HCT116 (cell line): ENCODE results near the gene POLK. TPM values are rescaled to one million over a fixed set of nuclear protein-coding genes. Genes with fewer than 3 reads are reported as not detected.

ENCODE experiments used
- ATAC-seq: fragments of 200-7000 bp; cut with Tn5 transposase; 2 replicates; pipeline ENCODE4 v1.9.1; 2020; ENCODE audit warnings: mild to moderate bottlenecking, moderate library complexity
- BruUV-seq: library from RNA; stranded (reverse); fragments of 400-500 nt; replicated peaks from 2 replicates; lab custom pipeline; 2021; lab: Mats Ljungman, UMichigan
- CTCF ChIA-PET: fragments of 300-600 bp; sonication (Branson Sonifier 250); formaldehyde crosslinking; loops from one replicate; lab custom pipeline; 2021; ENCODE audit warnings: antibody characterized with exemption; lab: Charles Lee
- POLR2A ChIA-PET: fragments of 300-600, 350-600 bp; sonication (Branson Sonifier 250); formaldehyde crosslinking; loops from one replicate; lab custom pipeline; 2021; ENCODE audit warnings: antibody characterized with exemption; lab: Charles Lee
- RAD21 ChIA-PET, 2 experiments: fragments of 300-600 bp; sonication (Branson Sonifier 250); formaldehyde crosslinking; loops; one replicate each; lab custom pipeline; 2023; ENCODE audit warnings: low total read pairs in 2 of 2; ENCODE audit not compliant: uncharacterized antibody in 2 of 2, unreplicated experiment in 2 of 2, low non-redundant PET in 1 of 2; lab: Charles Lee
- DNase-seq: peaks from one replicate; pipeline ENCODE4 v3.0.0-alpha.2; 2010; ENCODE audit warnings: low read depth, low spot score
- H2AFZ ChIP-seq: fragments of 200-600 bp; shearing (Covaris generic), sonication (generic); 2 replicates; pipeline ENCODE4 v1.6.1; 2017; ENCODE audit warnings: low read depth, mixed run types, mixed read lengths, antibody characterized with exemption, low read length; ENCODE audit not compliant: poor library complexity, severe bottlenecking
- H3K27ac ChIP-seq: 2 replicates; pipeline ENCODE4 v1.5.1; 2012; ENCODE audit warnings: low read depth, low read length
- H3K27me3 ChIP-seq: fragments of 200-600 bp; sonication (generic); 2 replicates; pipeline ENCODE4 v1.6.1; 2016; ENCODE audit warnings: mixed run types, low read length, mixed read lengths; ENCODE audit not compliant: insufficient read depth
- H3K36me3 ChIP-seq, 2 experiments: fragments of 200-500 bp in 1 of 2; fragments of 200-600 bp in 1 of 2; sonication (Bioruptor generic) in 1 of 2; sonication (generic) in 1 of 2; 2 replicates each; pipeline versions ENCODE4 v1.5.1 to v1.6.1; 2014 to 2016; ENCODE audit warnings: low read length in 2 of 2, inconsistent platforms in 1 of 2, mixed read lengths in 1 of 2, mixed run types in 1 of 2; ENCODE audit not compliant: insufficient read depth in 2 of 2, control insufficient read depth in 1 of 2
- H3K4me1 ChIP-seq, 2 experiments: fragments of 200-600 bp in 1 of 2; sonication (generic) in 1 of 2; 2 replicates each; pipeline versions ENCODE4 v1.5.1 to v1.6.1; 2012 to 2017; ENCODE audit warnings: low read length in 2 of 2, inconsistent platforms in 1 of 2, mild to moderate bottlenecking in 1 of 2, mixed read lengths in 1 of 2, mixed run types in 1 of 2, moderate library complexity in 1 of 2; ENCODE audit not compliant: insufficient read depth in 2 of 2, control insufficient read depth in 1 of 2
- H3K4me2 ChIP-seq: fragments of 200-600 bp; sonication (generic); 2 replicates; pipeline ENCODE4 v1.6.1; 2017; ENCODE audit warnings: mixed run types, low read length, mixed read lengths
- H3K4me3 ChIP-seq, 2 experiments: fragments of 200-600 bp in 1 of 2; sonication (generic) in 1 of 2; replicated peaks in 1 of 2; 2 replicates each; pipeline ENCODE4 v1.5.1; 2011 to 2016; ENCODE audit warnings: low read length in 2 of 2, control low read depth in 1 of 2, low read depth in 1 of 2, mild to moderate bottlenecking in 1 of 2, mixed read lengths in 1 of 2, mixed run types in 1 of 2
- H3K79me2 ChIP-seq: fragments of 200-600 bp; sonication (generic); 2 replicates; pipeline ENCODE4 v1.6.1; 2017; ENCODE audit warnings: mild to moderate bottlenecking, mixed run types, low read length, moderate library complexity, mixed read lengths; ENCODE audit not compliant: insufficient read depth
- H3K9ac ChIP-seq: fragments of 200-600 bp; sonication (generic); 2 replicates; pipeline ENCODE4 v1.6.1; 2016; ENCODE audit warnings: low read length, mixed read lengths
- H3K9me2 ChIP-seq: fragments of 200-600 bp; sonication (generic), shearing (Covaris generic); 2 replicates; pipeline ENCODE4 v1.6.1; 2017; ENCODE audit warnings: mixed run types, mild to moderate bottlenecking, moderate library complexity; ENCODE audit not compliant: insufficient read depth
- H3K9me3 ChIP-seq, 2 experiments: fragments of 200-500 bp in 1 of 2; fragments of 200-600 bp in 1 of 2; sonication (Bioruptor generic) in 1 of 2; sonication (generic) in 1 of 2; 2 replicates each; pipeline ENCODE4 v1.6.1; 2014 to 2017; ENCODE audit warnings: low read length in 2 of 2, mixed read lengths in 2 of 2, inconsistent platforms in 1 of 2, low read depth in 1 of 2, mild to moderate bottlenecking in 1 of 2, mixed run types in 1 of 2, moderate library complexity in 1 of 2; ENCODE audit not compliant: control insufficient read depth in 1 of 2, insufficient read depth in 1 of 2
- H4K20me1 ChIP-seq: fragments of 200-600 bp; sonication (generic), shearing (Covaris generic); 2 replicates; pipeline ENCODE4 v1.6.1; 2017; ENCODE audit warnings: mixed run types, mild to moderate bottlenecking, moderate library complexity; ENCODE audit not compliant: insufficient read depth
- CBX3 ChIP-seq: IDR thresholded peaks from 2 replicates; pipeline ENCODE4 v1.6.1; 2012; ENCODE audit warnings: low read depth
- CEBPB ChIP-seq: IDR thresholded peaks from 2 replicates; pipeline ENCODE4 v1.6.1; 2012; ENCODE audit warnings: low read depth
- EGR1 ChIP-seq: IDR thresholded peaks from 2 replicates; pipeline ENCODE4 v1.6.1; 2012; ENCODE audit warnings: low read depth
- ELF1 ChIP-seq: IDR thresholded peaks from 2 replicates; pipeline ENCODE4 v1.6.1; 2012; ENCODE audit warnings: low read depth, borderline replicate concordance
- EZH2 ChIP-seq: fragments of 200-600 bp; sonication (generic); IDR thresholded peaks from 2 replicates; pipeline ENCODE4 v1.6.1; 2017; ENCODE audit warnings: antibody characterized with exemption, mixed run types
- EZH2phosphoT487 ChIP-seq: fragments of 200-600 bp; IDR thresholded peaks from 2 replicates; pipeline ENCODE4 v1.6.1; 2018; ENCODE audit warnings: antibody characterized with exemption, borderline replicate concordance
- JUND ChIP-seq: IDR thresholded peaks from 2 replicates; pipeline ENCODE4 v1.6.1; 2012
- POLR2A ChIP-seq: IDR thresholded peaks from 2 replicates; pipeline ENCODE4 v1.7.0; 2011; ENCODE audit warnings: borderline replicate concordance; ENCODE audit not compliant: insufficient read depth, insufficient read length; ENCODE audit errors: extremely low read depth
- POLR2AphosphoS5 ChIP-seq: IDR thresholded peaks from 2 replicates; pipeline ENCODE4 v1.6.1; 2011; ENCODE audit warnings: mild to moderate bottlenecking, low read depth, low read length, moderate library complexity
- RAD21 ChIP-seq: IDR thresholded peaks from 2 replicates; pipeline ENCODE4 v1.6.1; 2012; ENCODE audit warnings: low read depth, mild to moderate bottlenecking
- SIN3A ChIP-seq: IDR thresholded peaks from 2 replicates; pipeline ENCODE4 v1.6.1; 2012; ENCODE audit warnings: low read depth
- YY1 ChIP-seq: IDR thresholded peaks from 2 replicates; pipeline ENCODE4 v1.6.1; 2011; ENCODE audit warnings: low read length, low read depth, moderate library complexity, mild to moderate bottlenecking; ENCODE audit not compliant: insufficient replicate concordance; ENCODE audit errors: extremely low read depth
- ZFX ChIP-seq: fragments of 450-650 bp; IDR thresholded peaks from 2 replicates; pipeline ENCODE4 v1.6.1; 2017
- ZNF274 ChIP-seq: fragments of 200-500 bp; sonication (Bioruptor generic); IDR thresholded peaks from 2 replicates; pipeline ENCODE4 v1.6.1; 2014; ENCODE audit warnings: mild to moderate bottlenecking, low read depth, low read length, inconsistent platforms
- intact Hi-C: fragments of 100-400 bp; cut with micrococcal nuclease; formaldehyde crosslinking; loops from 2 replicates; pipeline ENCODE4 v1.10.0; 2022
- total RNA-seq: library from RNA; stranded (reverse); gene quantifications from one replicate; pipeline ENCODE4 v1.2.1, GENCODE V29; 2021; ENCODE audit not compliant: unreplicated experiment
- TF ChIP-seq, protein P1 (sequence below): IDR thresholded peaks from 2 replicates; pipeline ENCODE4 v1.6.1; 2012
- TF ChIP-seq, protein P2 (sequence below), 3 experiments: fragments of 200-600 bp in 1 of 3; sonication (generic) in 1 of 3; IDR thresholded peaks in 2 of 3; conservative IDR thresholded peaks in 1 of 3; 2 replicates each; pipeline ENCODE4 v1.5.1; 2012 to 2017; ENCODE audit warnings: low read depth in 2 of 3, low read length in 2 of 3, antibody characterized with exemption in 1 of 3, borderline replicate concordance in 1 of 3, control low read depth in 1 of 3, mild to moderate bottlenecking in 1 of 3, mixed read lengths in 1 of 3, mixed run types in 1 of 3, moderate library complexity in 1 of 3; ENCODE audit not compliant: insufficient read depth in 1 of 3
- TF ChIP-seq, protein P3 (sequence below): IDR thresholded peaks from 2 replicates; pipeline ENCODE4 v1.6.1; 2011; ENCODE audit warnings: mild to moderate bottlenecking, low read length, moderate library complexity; ENCODE audit not compliant: insufficient replicate concordance; ENCODE audit errors: extremely low read depth

POLK gene
- total RNA-seq, 1 experiment from 2014 or later: 17.3 TPM

GRCh38 chr5:75608870-75609269, 97.2 kb downstream of the POLK start:
- intact Hi-C loops: no loop called here
- Histone ChIP-seq H3K9ac (no peak overlapping the region), H3K4me1 (no peaks in the 10 kb centered on the region), H3K27me3 (no peaks in the 10 kb centered on the region), H3K36me3 (no peaks in the 10 kb centered on the region), H3K4me3 (no peak overlapping the region), H4K20me1 (no peaks in the 10 kb centered on the region), H3K9me3 (no peaks in the 10 kb centered on the region), H2AFZ (no peak overlapping the region), H3K27ac (no peak overlapping the region), H3K79me2 (no peaks in the 10 kb centered on the region), H3K4me2 (no peak overlapping the region), H3K9me2 (no peaks in the 10 kb centered on the region)
- ChIA-PET RAD21 (no interaction called here), CTCF (no interaction called here), POLR2A (no interaction called here)
- ATAC-seq: no peak
- no peak for DNase-seq
- TF ChIP-seq CEBPB (no peak), EGR1 (no peak), EZH2 (no peak), POLR2A (no peak), EZH2phosphoT487 (no peak)
- TF ChIP-seq, protein P1, sequence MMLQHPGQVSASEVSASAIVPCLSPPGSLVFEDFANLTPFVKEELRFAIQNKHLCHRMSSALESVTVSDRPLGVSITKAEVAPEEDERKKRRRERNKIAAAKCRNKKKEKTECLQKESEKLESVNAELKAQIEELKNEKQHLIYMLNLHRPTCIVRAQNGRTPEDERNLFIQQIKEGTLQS: no peak
- TF ChIP-seq, protein P2, sequence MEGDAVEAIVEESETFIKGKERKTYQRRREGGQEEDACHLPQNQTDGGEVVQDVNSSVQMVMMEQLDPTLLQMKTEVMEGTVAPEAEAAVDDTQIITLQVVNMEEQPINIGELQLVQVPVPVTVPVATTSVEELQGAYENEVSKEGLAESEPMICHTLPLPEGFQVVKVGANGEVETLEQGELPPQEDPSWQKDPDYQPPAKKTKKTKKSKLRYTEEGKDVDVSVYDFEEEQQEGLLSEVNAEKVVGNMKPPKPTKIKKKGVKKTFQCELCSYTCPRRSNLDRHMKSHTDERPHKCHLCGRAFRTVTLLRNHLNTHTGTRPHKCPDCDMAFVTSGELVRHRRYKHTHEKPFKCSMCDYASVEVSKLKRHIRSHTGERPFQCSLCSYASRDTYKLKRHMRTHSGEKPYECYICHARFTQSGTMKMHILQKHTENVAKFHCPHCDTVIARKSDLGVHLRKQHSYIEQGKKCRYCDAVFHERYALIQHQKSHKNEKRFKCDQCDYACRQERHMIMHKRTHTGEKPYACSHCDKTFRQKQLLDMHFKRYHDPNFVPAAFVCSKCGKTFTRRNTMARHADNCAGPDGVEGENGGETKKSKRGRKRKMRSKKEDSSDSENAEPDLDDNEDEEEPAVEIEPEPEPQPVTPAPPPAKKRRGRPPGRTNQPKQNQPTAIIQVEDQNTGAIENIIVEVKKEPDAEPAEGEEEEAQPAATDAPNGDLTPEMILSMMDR (IDR thresholded peaks at IDR 0.05 in 2 of 3, conservative IDR thresholded peaks at IDR 0.05 in 1 of 3; ENCODE audit: borderline replicate concordance in 1 of 3, insufficient read depth in 1 of 3, low read depth in 2 of 3, low read length in 2 of 3): no peak
- BruUV-seq: no TSS peak

DNA sequence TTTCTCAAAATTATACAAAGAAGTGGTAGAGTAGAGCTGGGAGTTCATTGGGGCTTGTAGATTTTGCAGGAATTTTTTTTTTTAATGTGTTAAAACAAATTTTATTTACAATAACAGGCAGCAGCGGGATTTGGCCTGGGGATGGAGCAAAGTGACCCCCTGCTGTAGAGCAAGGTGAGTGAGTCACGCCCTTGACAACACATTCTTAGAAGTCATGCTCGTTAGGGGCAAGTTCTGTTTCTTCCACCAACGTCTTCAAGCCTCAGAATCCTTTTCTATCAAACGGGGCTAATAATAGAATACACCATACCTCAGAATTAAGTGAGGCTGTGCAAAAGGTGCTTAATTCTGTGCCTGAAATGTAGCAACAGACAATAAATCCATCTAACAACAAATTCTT, 98.5 kb downstream of the POLK start:
- RAD21 ChIA-PET: no interaction called here
- CTCF ChIA-PET: no interaction called here
- intact Hi-C loops: no loop called here
- TF ChIP-seq POLR2AphosphoS5 (no peak), ELF1 (no peak), RAD21 (no peak), ZNF274 (no peak), SIN3A (no peak), CBX3 (no peak), CEBPB (no peak), ZFX (no peak), YY1 (no peak), JUND (no peak)
- TF ChIP-seq, protein P3, sequence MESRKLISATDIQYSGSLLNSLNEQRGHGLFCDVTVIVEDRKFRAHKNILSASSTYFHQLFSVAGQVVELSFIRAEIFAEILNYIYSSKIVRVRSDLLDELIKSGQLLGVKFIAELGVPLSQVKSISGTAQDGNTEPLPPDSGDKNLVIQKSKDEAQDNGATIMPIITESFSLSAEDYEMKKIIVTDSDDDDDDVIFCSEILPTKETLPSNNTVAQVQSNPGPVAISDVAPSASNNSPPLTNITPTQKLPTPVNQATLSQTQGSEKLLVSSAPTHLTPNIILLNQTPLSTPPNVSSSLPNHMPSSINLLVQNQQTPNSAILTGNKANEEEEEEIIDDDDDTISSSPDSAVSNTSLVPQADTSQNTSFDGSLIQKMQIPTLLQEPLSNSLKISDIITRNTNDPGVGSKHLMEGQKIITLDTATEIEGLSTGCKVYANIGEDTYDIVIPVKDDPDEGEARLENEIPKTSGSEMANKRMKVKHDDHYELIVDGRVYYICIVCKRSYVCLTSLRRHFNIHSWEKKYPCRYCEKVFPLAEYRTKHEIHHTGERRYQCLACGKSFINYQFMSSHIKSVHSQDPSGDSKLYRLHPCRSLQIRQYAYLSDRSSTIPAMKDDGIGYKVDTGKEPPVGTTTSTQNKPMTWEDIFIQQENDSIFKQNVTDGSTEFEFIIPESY: no peak

More for the DNA sequence above, 98.5 kb downstream of the POLK start:
- POLR2A ChIA-PET: no interaction called here
- Histone ChIP-seq H3K9me2 (no peaks in the 10 kb centered on the region), H3K4me1 (no peaks in the 10 kb centered on the region), H2AFZ (no peak overlapping the region), H3K27ac (no peak overlapping the region), H3K27me3 (no peaks in the 10 kb centered on the region), H3K4me2 (no peak overlapping the region), H4K20me1 (no peaks in the 10 kb centered on the region), H3K36me3 (no peaks in the 10 kb centered on the region), H3K9me3 (no peaks in the 10 kb centered on the region), H3K79me2 (no peaks in the 10 kb centered on the region), H3K9ac (no peak overlapping the region), H3K4me3 (no peak overlapping the region)
- ATAC-seq (no peak), DNase-seq (no peak)
- no TSS peak for BruUV-seq
